ENCODE results near the gene XKR7.

XKR7 gene

GRCh38 chr20:32010101-32010500 is 42.1 kb downstream of the XKR7 start, which contains the start of gene CCM2L:
CCM2L (plus strand) TSS chr20:32010438; CDS start chr20:32010455, 17 bp downstream.
- Histone ChIP-seq H3K4me1 (ENCODE audit: control insufficient read depth in 2 of 2, insufficient read depth in 2 of 2, low read length in 2 of 2) (no peaks in the 10 kb centered on the region), H3K36me3 (ENCODE audit: control insufficient read depth in 2 of 2, insufficient read depth in 2 of 2, low read length in 2 of 2) (no peaks in the 10 kb centered on the region), H3K27ac (ENCODE audit: low read depth in 2 of 2, low read length in 2 of 2) (no peak within 1 kb of the TSS), H3K4me3 (ENCODE audit: low read length in 2 of 2) (no peak within 1 kb of the TSS), H3K27me3 (ENCODE audit: control insufficient read depth in 2 of 2, insufficient read depth in 2 of 2, low read length in 2 of 2) (peaks cover 8 to 14% of the 10 kb centered on the region in 2 donors), H3K9me3 (ENCODE audit: control insufficient read depth in 2 of 2, low read length in 2 of 2) (no peaks in the 10 kb centered on the region), H3K9ac (ENCODE audit: low read depth in 1 of 2, low read length in 2 of 2) (no peak within 1 kb of the TSS)

GRCh38 chr20:32010666-32011065 is 42.7 kb downstream of the XKR7 start:
- H3K27ac ChIP-seq (ENCODE audit: low read depth in 2 of 2, low read length in 2 of 2): no peak overlapping the region
- peaks cover 13 to 16% of the 10 kb centered on the region in 2 donors for H3K27me3 ChIP-seq (ENCODE audit: control insufficient read depth in 2 of 2, insufficient read depth in 2 of 2, low read length in 2 of 2)
- no peaks in the 10 kb centered on the region for H3K36me3 ChIP-seq (ENCODE audit: control insufficient read depth in 2 of 2, insufficient read depth in 2 of 2, low read length in 2 of 2)
- H3K9ac ChIP-seq (ENCODE audit: low read depth in 1 of 2, low read length in 2 of 2): no peak overlapping the region
- H3K4me3 ChIP-seq (ENCODE audit: low read length in 2 of 2): no peak overlapping the region
- H3K4me1 ChIP-seq (ENCODE audit: control insufficient read depth in 2 of 2, insufficient read depth in 2 of 2, low read length in 2 of 2): no peaks in the 10 kb centered on the region
- H3K9me3 ChIP-seq (ENCODE audit: control insufficient read depth in 2 of 2, low read length in 2 of 2): no peaks in the 10 kb centered on the region

GRCh38 chr20:32012159-32012688 is 44.3 kb downstream of the XKR7 start:
- peaks cover 16 to 17% of the 10 kb centered on the region in 2 donors for H3K27me3 ChIP-seq (ENCODE audit: control insufficient read depth in 2 of 2, insufficient read depth in 2 of 2, low read length in 2 of 2)
- H3K9me3 ChIP-seq (ENCODE audit: control insufficient read depth in 2 of 2, low read length in 2 of 2): no peaks in the 10 kb centered on the region
- no peak overlapping the region for H3K9ac ChIP-seq (ENCODE audit: low read depth in 1 of 2, low read length in 2 of 2)
- H3K27ac ChIP-seq (ENCODE audit: low read depth in 2 of 2, low read length in 2 of 2): no peak overlapping the region
- H3K4me1 ChIP-seq (ENCODE audit: control insufficient read depth in 2 of 2, insufficient read depth in 2 of 2, low read length in 2 of 2): no peaks in the 10 kb centered on the region
- no peak overlapping the region for H3K4me3 ChIP-seq (ENCODE audit: low read length in 2 of 2)
- H3K36me3 ChIP-seq (ENCODE audit: control insufficient read depth in 2 of 2, insufficient read depth in 2 of 2, low read length in 2 of 2): no peaks in the 10 kb centered on the region

GRCh38 chr20:32013326-32013725 is 45.4 kb downstream of the XKR7 start:
- Histone ChIP-seq H3K9me3 (ENCODE audit: control insufficient read depth in 2 of 2, low read length in 2 of 2) (no peaks in the 10 kb centered on the region), H3K9ac (ENCODE audit: low read depth in 1 of 2, low read length in 2 of 2) (no peak overlapping the region), H3K4me3 (ENCODE audit: low read length in 2 of 2) (no peak overlapping the region), H3K36me3 (ENCODE audit: control insufficient read depth in 2 of 2, insufficient read depth in 2 of 2, low read length in 2 of 2) (no peaks in the 10 kb centered on the region), H3K4me1 (ENCODE audit: control insufficient read depth in 2 of 2, insufficient read depth in 2 of 2, low read length in 2 of 2) (peaks cover 2 to 4% of the 10 kb centered on the region in 2 donors), H3K27me3 (ENCODE audit: control insufficient read depth in 2 of 2, insufficient read depth in 2 of 2, low read length in 2 of 2) (peaks cover 20 to 22% of the 10 kb centered on the region in 2 donors), H3K27ac (ENCODE audit: low read depth in 2 of 2, low read length in 2 of 2) (no peak overlapping the region)

- peaks cover 35 to 37% of the 10 kb centered on the region in 2 donors for H3K27me3 ChIP-seq (ENCODE audit: control insufficient read depth in 2 of 2, insufficient read depth in 2 of 2, low read length in 2 of 2)
- no peak overlapping the region for H3K27ac ChIP-seq (ENCODE audit: low read depth in 2 of 2, low read length in 2 of 2)
- peak overlapping the region in 1 of 2 donors; percentile 9 for H3K4me3 ChIP-seq (ENCODE audit: low read length in 2 of 2)
- H3K9ac ChIP-seq (ENCODE audit: low read depth in 1 of 2, low read length in 2 of 2): no peak overlapping the region
- no peaks in the 10 kb centered on the region for H3K36me3 ChIP-seq (ENCODE audit: control insufficient read depth in 2 of 2, insufficient read depth in 2 of 2, low read length in 2 of 2)
- no peaks in the 10 kb centered on the region for H3K9me3 ChIP-seq (ENCODE audit: control insufficient read depth in 2 of 2, low read length in 2 of 2)
- H3K4me1 ChIP-seq (ENCODE audit: control insufficient read depth in 2 of 2, insufficient read depth in 2 of 2, low read length in 2 of 2): peaks cover 2 to 4% of the 10 kb centered on the region in 2 donors
These were observed 49.8 kb downstream of the XKR7 start for GRCh38 chr20:32017711-32018251.

- peaks cover 35 to 37% of the 10 kb centered on the region in 2 donors for H3K27me3 ChIP-seq (ENCODE audit: control insufficient read depth in 2 of 2, insufficient read depth in 2 of 2, low read length in 2 of 2)
- H3K4me3 ChIP-seq (ENCODE audit: low read length in 2 of 2): peak overlapping the region; percentile 57 to 66
- H3K4me1 ChIP-seq (ENCODE audit: control insufficient read depth in 2 of 2, insufficient read depth in 2 of 2, low read length in 2 of 2): peaks cover 2 to 4% of the 10 kb centered on the region in 2 donors
- no peaks in the 10 kb centered on the region for H3K9me3 ChIP-seq (ENCODE audit: control insufficient read depth in 2 of 2, low read length in 2 of 2)
- no peaks in the 10 kb centered on the region for H3K36me3 ChIP-seq (ENCODE audit: control insufficient read depth in 2 of 2, insufficient read depth in 2 of 2, low read length in 2 of 2)
- H3K9ac ChIP-seq (ENCODE audit: low read depth in 1 of 2, low read length in 2 of 2): no peak overlapping the region
- no peak overlapping the region for H3K27ac ChIP-seq (ENCODE audit: low read depth in 2 of 2, low read length in 2 of 2)
These were observed 50.6 kb downstream of the XKR7 start for GRCh38 chr20:32018269-32019155.

GRCh38 chr20:32019156-32019510 is 51.2 kb downstream of the XKR7 start:
- no peaks in the 10 kb centered on the region for H3K36me3 ChIP-seq (ENCODE audit: control insufficient read depth in 2 of 2, insufficient read depth in 2 of 2, low read length in 2 of 2)
- peaks cover 2 to 4% of the 10 kb centered on the region in 2 donors for H3K4me1 ChIP-seq (ENCODE audit: control insufficient read depth in 2 of 2, insufficient read depth in 2 of 2, low read length in 2 of 2)
- peaks cover 35 to 37% of the 10 kb centered on the region in 2 donors for H3K27me3 ChIP-seq (ENCODE audit: control insufficient read depth in 2 of 2, insufficient read depth in 2 of 2, low read length in 2 of 2)
- H3K9ac ChIP-seq (ENCODE audit: low read depth in 1 of 2, low read length in 2 of 2): no peak overlapping the region
- H3K9me3 ChIP-seq (ENCODE audit: control insufficient read depth in 2 of 2, low read length in 2 of 2): no peaks in the 10 kb centered on the region
- H3K4me3 ChIP-seq (ENCODE audit: low read length in 2 of 2): no peak overlapping the region
- H3K27ac ChIP-seq (ENCODE audit: low read depth in 2 of 2, low read length in 2 of 2): no peak overlapping the region

- no peaks in the 10 kb centered on the region for H3K36me3 ChIP-seq (ENCODE audit: control insufficient read depth in 2 of 2, insufficient read depth in 2 of 2, low read length in 2 of 2)
These were observed 51.9 kb downstream of the XKR7 start for GRCh38 chr20:32019563-32020463.

GRCh38 chr20:32021091-32021490 is 53.1 kb downstream of the XKR7 start:
- Histone ChIP-seq H3K9ac (ENCODE audit: low read depth in 1 of 2, low read length in 2 of 2) (no peak overlapping the region), H3K27ac (ENCODE audit: low read depth in 2 of 2, low read length in 2 of 2) (no peak overlapping the region), H3K9me3 (ENCODE audit: control insufficient read depth in 2 of 2, low read length in 2 of 2) (no peaks in the 10 kb centered on the region), H3K27me3 (ENCODE audit: control insufficient read depth in 2 of 2, insufficient read depth in 2 of 2, low read length in 2 of 2) (peaks cover 26 to 32% of the 10 kb centered on the region in 2 donors), H3K4me3 (ENCODE audit: low read length in 2 of 2) (no peak overlapping the region), H3K4me1 (ENCODE audit: control insufficient read depth in 2 of 2, insufficient read depth in 2 of 2, low read length in 2 of 2) (peaks cover 2 to 4% of the 10 kb centered on the region in 2 donors), H3K36me3 (ENCODE audit: control insufficient read depth in 2 of 2, insufficient read depth in 2 of 2, low read length in 2 of 2) (no peaks in the 10 kb centered on the region)

More at GRCh38 chr20:32019563-32020463, 51.9 kb downstream of the XKR7 start:
- no peaks in the 10 kb centered on the region for H3K9me3 ChIP-seq (ENCODE audit: control insufficient read depth in 2 of 2, low read length in 2 of 2)
- no peak overlapping the region for H3K27ac ChIP-seq (ENCODE audit: low read depth in 2 of 2, low read length in 2 of 2)
- H3K27me3 ChIP-seq (ENCODE audit: control insufficient read depth in 2 of 2, insufficient read depth in 2 of 2, low read length in 2 of 2): peaks cover 30 to 35% of the 10 kb centered on the region in 2 donors
- no peak overlapping the region for H3K9ac ChIP-seq (ENCODE audit: low read depth in 1 of 2, low read length in 2 of 2)
- peaks cover 2 to 4% of the 10 kb centered on the region in 2 donors for H3K4me1 ChIP-seq (ENCODE audit: control insufficient read depth in 2 of 2, insufficient read depth in 2 of 2, low read length in 2 of 2)
- no peak overlapping the region for H3K4me3 ChIP-seq (ENCODE audit: low read length in 2 of 2)

Data from mucosa of rectum (tissue), 2 donors.